GM10248 (cell line): Measurements from ENCODE around the gene KIF5A.
"Not testable (repeated sequence)": the region's sequence is repeated elsewhere in the genome, so short reads cannot be mapped to it uniquely, and the experiment has no call there.

Experiments
- CTCF ChIA-PET: fragments of 300-600 bp; sonication (Branson Sonifier 250); formaldehyde crosslinking; extraction: SDS; loops from one replicate; lab custom pipeline; 2021; ENCODE audit warnings: antibody characterized with exemption; lab: Yijun Ruan, JAX
- POLR2A ChIA-PET: fragments of 350-650 bp; sonication (Branson Sonifier 250); formaldehyde crosslinking; extraction: SDS; loops from one replicate; lab custom pipeline; 2020; ENCODE audit warnings: antibody characterized with exemption; lab: Yijun Ruan, JAX
- DNase-seq: peaks from one replicate; pipeline ENCODE4 v3.0.0; 2012; ENCODE audit errors: extremely low spot score
- CTCF ChIP-seq: IDR thresholded peaks from 2 replicates; pipeline ENCODE4 v1.5.1; 2012; ENCODE audit warnings: mild to moderate bottlenecking, low read depth; ENCODE audit errors: extremely low read depth, missing control alignments, control extremely low read depth

KIF5A gene

GRCh38 chr12:57516617-57517153 is 33.2 kb upstream of the KIF5A start:
- CTCF ChIA-PET: interaction anchor here (1.1 to 2.1 kb wide), 3 partner anchors 22 to 272 kb away, joined by 3 to 5 read pairs (median 5); partner anchors contain the start of gene INHBE
- DNase-seq: no peak
- no peak for TF ChIP-seq CTCF
- POLR2A ChIA-PET: interaction anchor here (0.6 to 3.7 kb wide), 4 partner anchors 10 to 843 kb away, joined by 3 to 20 read pairs (median 4); no protein-coding TSS in a partner anchor

- CTCF ChIA-PET: interaction anchor here (0.7 to 1.5 kb wide), 3 partner anchors 21 to 273 kb away, joined by 3 to 5 read pairs (median 3); no protein-coding TSS in a partner anchor
- DNase-seq: no peak
- POLR2A ChIA-PET: interaction anchor here (1.4 to 3.7 kb wide), 3 partner anchors 16 to 58 kb away, joined by 5 to 20 read pairs (median 5); partner anchors contain the start of gene ARHGAP9
- no peak for TF ChIP-seq CTCF
These were observed 32.7 kb upstream of the KIF5A start for GRCh38 chr12:57517187-57517586.

- POLR2A ChIA-PET: interaction anchor here (0.7 to 3.7 kb wide), 7 partner anchors 17 to 248 kb away, joined by 3 to 20 read pairs (median 5); partner anchors contain the start of gene ARHGAP9
- CTCF ChIA-PET: interaction anchor here (0.7 to 1.5 kb wide), 3 partner anchors 21 to 273 kb away, joined by 3 to 5 read pairs (median 3); no protein-coding TSS in a partner anchor
- not testable (repeated sequence) for DNase-seq
These were observed 32.1 kb upstream of the KIF5A start for GRCh38 chr12:57517718-57518117.

GRCh38 chr12:57518176-57518919 is 31.5 kb upstream of the KIF5A start:
- no peak for TF ChIP-seq CTCF
- CTCF ChIA-PET: interaction anchor here (0.7 to 1.5 kb wide), 2 partner anchors 22 to 65 kb away, joined by 3 read pairs; no protein-coding TSS in a partner anchor
- POLR2A ChIA-PET: interaction anchor here (0.7 to 3.7 kb wide), 7 partner anchors 9 to 248 kb away, joined by 3 to 20 read pairs (median 4); partner anchors contain the start of gene ARHGAP9
- DNase-seq: no peak

- POLR2A ChIA-PET: interaction anchor here (0.7 to 3.7 kb wide), 12 partner anchors 9 to 226 kb away, joined by 3 to 20 read pairs (median 6); partner anchors contain the start of genes ARHGAP9, DCTN2, GLI1 and TSPAN31
These were observed 30.7 kb upstream of the KIF5A start for GRCh38 chr12:57518920-57519795.

More at GRCh38 chr12:57518920-57519795, 30.7 kb upstream of the KIF5A start:
- CTCF ChIA-PET: interaction anchor here (0.6 to 1.5 kb wide), 3 partner anchors 56 to 66 kb away, joined by 3 to 4 read pairs (median 3); no protein-coding TSS in a partner anchor
- TF ChIP-seq CTCF: no peak
- no peak for DNase-seq
